HG02623 (cell line): Measurements from ENCODE around the gene NFE2L1.

Experiments
- ATAC-seq: cut with Tn5 transposase; IDR thresholded peaks from one replicate; pipeline ENCODE4 v1.9.1; 2021; ENCODE audit warnings: moderate library complexity; ENCODE audit not compliant: unreplicated experiment

NFE2L1 gene

DNA sequence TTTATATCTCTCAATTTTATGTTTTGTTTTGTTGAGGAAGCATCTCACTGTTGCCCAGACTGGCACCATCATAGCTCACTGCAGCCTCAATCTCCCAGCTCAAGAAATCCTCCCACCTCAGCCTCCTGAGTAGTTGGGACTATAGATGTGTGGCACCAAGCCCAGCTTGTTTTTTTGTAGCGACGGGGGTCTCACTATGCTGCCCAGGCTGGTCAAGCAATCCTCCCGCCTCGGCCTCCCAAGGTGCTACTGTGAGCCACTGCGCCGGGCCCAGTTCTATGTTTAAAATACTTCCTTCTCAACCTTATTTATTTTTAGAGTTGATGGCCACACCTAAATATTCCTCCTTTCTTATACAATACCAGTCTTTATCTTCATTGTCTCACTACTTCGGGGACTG is 1.9 kb upstream of the NFE2L1 start:
- ATAC-seq = no peak

DNA sequence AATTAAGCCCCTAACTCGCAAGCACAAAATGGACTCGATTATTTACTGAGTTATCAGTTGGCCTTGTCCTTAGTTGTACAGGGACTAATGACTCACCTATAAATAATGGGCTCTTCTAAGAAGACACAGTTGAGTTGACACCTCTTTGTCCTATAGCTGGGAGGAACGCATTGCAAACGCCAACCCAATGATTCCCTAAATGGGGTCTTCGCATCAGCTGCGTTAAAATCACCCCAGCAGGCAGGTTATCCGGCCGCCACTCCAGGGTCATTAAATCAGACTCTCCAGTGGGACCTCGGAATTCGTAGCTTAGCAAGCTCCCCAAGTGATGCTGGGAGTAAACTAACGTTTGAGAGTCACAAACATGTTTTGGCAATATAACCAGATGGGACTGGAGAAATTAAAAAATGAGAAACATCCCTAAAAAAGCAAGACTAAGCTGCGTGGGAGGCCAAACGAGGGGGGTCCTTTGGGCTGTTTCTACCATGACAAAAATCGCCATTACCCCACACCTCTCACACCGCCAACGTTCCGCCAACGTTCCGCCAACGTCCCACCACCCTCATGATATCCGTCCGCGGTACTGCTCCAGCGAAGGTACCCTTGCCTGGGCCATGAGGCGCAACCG is 932 bp upstream of the NFE2L1 start:
- ATAC-seq = no peak

DNA sequence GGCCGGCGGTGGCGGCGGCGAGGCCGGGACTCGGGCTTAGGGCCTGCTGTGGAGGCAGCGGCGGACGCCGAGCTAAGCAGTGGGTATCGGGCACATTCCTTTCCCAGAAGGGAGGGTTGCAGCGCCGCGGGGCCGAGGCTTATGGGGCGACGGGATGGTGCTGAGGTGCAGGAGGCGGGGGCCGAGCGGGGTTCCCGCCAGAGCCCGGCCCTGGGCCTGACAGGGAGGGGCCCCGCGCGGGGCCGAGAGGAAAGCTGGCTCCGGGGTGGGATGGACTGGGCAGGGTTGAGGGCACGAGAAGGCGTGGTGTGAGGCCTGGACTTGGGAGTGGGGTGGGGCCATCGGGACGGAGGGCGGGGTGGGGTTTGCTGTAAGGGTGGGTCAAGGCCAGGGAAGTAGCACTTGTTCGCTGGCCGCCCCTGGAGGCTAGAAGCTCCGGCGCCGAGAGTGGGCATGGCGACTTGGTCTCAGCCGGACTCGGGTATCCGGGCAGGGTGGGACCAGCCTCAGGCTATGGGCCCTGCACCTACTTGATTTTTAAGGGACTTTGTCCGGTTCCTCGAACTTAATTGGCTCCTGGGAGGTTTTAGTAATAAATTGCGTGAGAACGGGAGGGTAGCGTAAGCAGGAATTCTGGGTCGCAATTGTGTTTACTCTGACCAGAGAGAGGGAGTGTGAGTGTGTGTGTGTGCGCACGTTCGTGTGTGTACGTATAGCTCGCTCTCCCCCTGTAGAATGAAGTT is 396 bp downstream of the NFE2L1 start:
- peak; percentile 29 for ATAC-seq

DNA sequence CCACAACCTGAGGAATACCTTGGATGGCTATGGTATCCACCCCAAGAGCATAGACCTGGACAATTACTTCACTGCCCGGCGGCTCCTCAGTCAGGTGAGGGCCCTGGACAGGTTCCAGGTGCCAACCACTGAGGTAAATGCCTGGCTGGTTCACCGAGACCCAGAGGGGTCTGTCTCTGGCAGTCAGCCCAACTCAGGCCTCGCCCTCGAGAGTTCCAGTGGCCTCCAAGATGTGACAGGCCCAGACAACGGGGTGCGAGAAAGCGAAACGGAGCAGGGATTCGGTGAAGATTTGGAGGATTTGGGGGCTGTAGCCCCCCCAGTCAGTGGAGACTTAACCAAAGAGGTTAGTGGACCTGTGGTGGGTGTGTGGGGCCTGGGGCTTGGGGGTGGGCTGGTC is 3.1 kb downstream of the NFE2L1 start:
- ATAC-seq = no peak

DNA sequence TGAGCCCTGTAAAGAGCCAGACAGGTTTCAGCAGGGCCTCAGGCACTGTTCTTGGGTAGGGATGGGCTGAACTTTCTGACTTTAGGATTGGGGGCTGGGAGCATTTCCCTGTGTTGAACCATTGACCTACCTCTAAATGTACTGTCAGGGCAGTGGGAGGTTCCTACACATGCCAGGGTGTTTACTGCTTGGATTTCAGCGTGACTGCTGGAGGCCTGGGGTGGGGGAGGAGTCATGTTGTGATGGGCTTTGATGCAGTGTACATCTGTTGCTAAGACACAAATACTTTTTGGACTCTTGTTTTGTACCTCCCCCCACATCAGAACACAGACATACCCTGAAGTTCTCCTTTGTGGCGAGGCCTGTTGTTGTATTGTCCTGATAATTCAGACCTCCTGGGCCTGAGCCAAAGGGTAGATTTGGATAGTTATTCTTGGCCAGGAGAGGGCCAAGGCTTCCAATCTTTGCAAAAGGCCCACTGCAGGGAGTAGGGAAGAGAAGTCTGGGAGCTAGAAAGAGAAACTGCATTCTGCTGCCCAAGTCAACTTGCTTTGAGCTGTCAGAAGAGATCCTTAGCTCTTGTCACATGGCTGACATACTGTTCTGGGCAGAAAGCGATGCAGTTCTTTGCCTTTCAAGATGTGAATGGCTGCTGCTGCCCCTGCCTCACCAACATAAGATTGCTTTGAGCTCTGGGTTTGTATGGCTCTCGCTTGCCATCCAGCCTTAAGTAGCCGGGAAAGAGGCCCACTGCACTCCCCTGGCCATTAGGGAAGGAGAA is 3.7 kb downstream of the NFE2L1 start:
- no peak for ATAC-seq

DNA sequence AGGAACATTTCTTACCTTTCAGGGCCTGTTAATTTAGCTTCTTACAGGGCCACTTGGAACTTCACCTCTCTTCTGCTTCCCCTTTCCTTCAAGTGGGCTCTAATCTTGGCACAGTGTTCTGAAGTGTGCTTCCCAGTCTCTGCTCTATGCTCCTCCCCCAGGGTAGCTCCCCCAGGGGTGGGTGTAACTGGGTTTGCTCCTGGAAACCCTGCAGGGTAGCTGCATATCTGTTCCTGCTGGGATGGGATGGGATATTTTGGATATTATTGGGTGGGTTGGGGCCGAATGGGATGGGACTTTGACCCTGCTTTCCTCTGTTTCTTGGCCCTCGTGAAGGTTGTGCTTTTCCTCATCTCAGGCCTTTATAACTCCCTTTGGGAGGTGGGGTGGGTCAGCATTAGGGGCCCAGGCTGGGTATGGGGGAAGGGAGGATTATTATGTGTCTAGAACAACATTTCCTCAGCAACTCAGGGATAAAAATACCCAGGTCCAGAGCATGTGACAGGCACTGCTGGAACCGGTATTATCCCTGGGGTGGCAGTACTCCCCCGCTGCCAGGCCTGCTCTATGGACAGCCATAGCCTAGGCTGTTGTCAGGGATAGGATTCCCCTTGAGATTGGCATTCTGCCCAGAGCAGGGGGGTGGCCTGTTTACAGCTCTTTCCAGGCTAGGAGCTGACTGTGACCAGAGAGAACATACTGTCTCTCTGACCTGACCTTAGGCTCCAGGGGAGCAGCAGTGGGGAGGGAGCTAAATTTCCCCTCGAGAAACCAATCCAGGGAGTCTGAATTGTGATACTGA is 5.0 kb downstream of the NFE2L1 start:
- no peak for ATAC-seq

DNA sequence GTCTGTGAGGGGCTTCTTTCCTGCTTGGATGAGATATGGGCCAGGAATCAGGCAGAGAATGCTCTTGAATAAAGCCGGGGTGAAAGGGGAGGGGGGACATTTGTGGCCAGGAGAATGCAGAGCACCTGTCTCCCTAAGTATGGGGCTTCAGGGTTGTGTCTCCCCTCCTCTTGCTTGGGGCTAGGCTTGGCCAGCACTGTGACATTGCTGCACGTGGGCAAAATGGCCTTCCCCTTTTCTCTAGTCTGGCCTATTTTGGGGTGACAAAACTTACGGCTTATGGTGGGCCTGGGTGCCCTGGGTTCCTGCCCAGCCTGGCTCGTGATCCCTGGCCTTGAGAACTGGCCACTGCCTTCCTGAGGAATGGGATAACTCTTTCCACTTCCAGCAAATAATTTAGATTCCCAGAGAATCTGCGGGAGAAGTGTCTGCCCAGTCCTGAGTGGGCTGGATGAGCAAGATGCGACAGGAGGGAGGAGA is 5.6 kb downstream of the NFE2L1 start:
- no peak for ATAC-seq

DNA sequence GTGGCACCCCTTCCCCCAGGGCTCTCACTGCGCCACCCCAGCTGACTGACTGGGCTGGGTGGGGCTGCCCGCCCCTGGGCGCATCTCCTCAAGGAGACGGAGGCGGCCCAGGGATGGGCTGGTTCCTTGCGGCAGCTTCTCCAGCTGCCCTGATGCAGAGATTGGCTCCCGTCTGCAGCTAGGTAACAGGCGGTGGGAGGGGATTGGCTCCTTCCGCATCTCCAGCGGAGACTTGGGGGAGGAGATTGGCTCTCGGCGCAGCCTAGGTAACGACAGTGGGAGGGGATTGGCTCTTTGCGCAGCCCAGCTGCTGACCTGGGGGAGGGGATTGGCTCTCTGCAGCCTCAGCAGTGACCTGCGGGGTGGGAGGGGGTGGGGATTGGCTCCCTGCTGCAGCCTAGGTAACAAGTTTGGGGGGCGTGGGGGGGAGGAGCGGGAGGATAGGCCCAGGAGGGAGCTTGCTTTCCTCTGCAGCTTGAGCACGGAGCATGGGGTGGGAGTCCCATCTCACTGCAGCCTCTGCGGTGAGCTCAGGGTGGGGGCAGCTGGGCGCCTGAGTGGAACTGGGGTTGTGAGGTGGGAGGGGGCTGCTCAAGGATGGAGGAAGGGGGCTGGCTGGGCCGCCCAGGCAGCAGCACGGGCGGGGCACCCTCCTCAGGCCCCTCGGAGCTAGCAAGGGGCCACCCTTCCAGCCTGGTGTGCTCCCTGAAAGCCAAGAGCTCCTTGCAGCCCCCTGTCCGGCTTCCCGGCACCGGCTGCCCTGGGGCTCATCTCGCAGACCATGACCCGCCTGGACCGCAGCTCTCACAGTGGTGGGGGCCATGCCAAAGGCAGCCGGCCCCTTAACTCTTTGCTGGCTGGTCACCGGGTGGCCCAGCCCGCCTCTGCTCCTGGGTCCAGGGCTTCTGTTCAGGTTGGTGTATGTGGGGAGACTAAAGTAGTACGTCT is 6.4 kb downstream of the NFE2L1 start:
- no peak for ATAC-seq

DNA sequence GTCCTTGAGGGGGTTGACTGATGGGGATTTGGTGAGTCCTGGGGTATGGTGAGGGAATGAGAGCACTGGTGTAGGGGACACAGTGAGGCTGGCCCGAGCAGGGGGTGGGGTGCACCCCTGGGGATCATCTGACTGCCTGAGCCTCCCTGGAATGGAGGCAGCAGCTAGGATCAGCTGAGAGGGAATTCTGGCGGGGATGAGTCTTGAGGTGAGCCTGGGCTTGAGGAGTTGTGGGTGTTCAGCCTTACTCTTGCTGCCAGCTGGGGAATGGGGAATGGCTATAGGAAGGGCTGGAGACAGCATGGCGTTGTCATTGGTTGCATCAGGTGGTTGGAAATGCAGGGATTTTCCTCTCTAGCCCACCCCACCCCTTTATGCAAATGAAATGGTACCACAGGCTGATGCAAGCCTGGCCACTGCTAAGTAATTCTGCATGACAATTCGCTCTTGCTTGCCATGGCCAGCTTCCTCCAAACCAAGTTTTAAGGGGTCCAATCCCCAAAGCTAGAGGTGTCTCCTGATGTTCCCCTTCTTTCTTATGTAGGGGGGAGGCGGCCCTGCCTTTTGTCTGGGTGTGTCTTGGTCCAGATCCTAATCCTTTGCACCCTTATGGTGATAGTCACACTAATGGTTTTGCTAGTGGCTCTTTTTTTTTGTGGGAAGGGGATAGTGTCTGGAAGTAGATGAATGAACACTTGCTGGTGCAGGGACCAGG is 7.5 kb downstream of the NFE2L1 start:
- ATAC-seq = peak; percentile 49

DNA sequence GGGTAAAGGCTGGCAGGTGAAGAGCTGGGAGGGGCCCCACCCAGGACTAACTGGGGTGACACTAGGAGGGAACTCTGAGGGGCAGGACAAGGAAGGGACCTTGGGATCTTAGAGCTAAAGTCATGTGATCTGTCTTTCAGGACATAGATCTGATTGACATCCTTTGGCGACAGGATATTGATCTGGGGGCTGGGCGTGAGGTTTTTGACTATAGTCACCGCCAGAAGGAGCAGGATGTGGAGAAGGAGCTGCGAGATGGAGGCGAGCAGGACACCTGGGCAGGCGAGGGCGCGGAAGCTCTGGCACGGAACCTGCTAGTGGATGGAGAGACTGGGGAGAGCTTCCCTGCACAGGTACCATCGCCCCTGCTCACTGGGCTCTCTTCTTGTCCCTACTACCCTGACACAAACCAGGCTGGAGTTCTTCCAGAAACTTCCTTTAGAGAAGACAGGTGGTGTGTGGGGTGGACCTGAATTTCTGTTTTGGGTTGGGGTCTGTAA is 8.1 kb downstream of the NFE2L1 start:
- ATAC-seq = no peak

DNA sequence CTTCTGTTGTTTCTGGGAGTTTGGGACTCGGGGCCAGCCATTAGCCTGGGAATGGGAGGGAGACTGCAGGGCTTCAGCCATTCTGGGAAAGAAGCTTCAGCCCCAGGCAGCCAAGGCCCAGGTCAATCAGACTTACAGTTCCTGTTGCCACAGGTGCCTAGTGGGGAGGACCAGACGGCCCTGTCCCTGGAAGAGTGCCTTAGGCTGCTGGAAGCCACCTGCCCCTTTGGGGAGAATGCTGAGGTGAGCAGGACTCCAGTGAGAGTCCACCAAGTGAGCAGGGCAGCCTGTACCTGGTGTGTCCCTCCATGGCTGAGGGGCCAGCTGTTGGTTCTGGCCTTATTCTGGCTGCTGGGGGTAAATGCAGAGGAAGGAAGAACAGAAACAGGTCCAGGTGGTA is 8.7 kb downstream of the NFE2L1 start:
- ATAC-seq = no peak

DNA sequence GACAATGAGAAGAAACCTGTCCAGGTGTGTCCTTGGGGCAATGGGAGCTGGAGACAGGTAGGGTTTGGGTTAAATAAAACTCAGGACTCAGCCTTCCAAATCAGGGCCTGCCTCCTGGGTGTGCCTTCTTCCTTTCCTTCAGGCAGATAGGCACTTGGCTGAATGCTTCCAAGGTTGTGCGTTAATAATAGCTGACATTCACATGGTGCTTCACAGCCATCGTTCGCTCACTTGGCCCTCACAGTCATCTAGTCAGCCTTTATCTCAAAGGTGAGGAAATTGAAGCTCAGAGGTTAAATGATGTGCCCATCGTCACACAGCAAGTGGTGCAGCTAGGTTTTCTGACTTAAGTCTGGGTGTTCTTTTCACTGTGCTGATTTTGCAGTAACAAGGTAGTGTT is 9.5 kb downstream of the NFE2L1 start:
- no peak for ATAC-seq

DNA sequence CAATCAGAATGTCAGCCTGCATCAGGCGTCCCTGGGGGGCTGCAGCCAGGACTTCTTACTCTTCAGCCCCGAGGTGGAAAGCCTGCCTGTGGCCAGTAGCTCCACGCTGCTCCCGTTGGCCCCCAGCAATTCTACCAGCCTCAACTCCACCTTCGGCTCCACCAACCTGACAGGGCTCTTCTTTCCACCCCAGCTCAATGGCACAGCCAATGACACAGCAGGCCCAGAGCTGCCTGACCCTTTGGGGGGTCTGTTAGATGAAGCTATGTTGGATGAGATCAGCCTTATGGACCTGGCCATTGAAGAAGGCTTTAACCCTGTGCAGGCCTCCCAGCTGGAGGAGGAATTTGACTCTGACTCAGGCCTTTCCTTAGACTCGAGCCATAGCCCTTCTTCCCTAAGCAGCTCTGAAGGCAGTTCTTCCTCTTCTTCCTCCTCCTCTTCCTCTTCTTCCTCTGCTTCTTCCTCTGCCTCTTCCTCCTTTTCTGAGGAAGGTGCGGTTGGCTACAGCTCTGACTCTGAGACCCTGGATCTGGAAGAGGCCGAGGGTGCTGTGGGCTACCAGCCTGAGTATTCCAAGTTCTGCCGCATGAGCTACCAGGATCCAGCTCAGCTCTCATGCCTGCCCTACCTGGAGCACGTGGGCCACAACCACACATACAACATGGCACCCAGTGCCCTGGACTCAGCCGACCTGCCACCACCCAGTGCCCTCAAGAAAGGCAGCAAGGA is 10.4 kb downstream of the NFE2L1 start:
- no peak for ATAC-seq

DNA sequence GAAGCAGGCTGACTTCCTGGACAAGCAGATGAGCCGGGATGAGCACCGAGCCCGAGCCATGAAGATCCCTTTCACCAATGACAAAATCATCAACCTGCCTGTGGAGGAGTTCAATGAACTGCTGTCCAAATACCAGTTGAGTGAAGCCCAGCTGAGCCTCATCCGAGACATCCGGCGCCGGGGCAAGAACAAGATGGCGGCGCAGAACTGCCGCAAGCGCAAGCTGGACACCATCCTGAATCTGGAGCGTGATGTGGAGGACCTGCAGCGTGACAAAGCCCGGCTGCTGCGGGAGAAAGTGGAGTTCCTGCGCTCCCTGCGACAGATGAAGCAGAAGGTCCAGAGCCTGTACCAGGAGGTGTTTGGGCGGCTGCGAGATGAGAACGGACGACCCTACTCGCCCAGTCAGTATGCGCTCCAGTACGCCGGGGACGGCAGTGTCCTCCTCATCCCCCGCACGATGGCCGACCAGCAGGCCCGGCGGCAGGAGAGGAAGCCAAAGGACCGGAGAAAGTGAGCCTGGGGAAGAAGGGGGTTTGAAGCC is 11.0 kb downstream of the NFE2L1 start:
- no peak for ATAC-seq

DNA sequence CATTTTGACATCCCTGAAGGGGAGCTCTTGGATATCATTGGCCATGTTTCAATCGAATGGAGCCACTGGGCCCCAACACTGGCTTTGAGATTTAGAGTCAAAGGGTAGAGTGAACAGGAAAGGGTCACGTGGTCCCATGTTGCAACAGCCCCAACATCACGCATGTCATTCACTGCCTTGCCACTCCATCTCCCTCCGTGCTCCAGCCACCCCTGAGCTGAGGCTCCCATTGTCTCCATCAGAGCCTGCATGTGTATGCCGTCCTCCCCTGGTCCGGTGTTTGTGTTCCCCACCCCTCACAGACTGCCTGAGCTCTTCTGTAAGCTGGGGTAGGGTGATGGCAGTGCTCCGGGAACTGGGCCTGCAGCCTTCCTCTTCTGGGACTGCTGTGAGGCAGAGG is 12.1 kb downstream of the NFE2L1 start:
- no peak for ATAC-seq

DNA sequence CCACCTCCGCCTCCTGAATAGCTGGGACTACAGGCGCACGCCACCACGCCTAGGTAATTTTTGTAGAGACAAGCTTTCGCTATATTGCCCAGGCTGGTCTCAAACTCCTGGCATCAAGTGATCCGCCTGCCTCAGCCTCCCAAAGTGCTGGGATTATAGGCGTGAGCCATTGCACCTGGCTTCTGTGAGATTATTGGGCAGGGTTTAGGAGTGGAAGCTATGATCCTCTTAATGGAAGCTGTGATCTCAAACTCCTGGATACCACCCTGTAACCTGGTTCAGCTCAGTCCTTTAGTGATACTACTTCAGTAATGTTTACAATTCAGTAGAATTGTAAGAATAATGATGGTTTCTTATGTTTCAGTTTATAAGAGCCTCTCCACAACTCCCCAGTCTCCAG is 14.1 kb downstream of the NFE2L1 start:
- no peak for ATAC-seq

DNA sequence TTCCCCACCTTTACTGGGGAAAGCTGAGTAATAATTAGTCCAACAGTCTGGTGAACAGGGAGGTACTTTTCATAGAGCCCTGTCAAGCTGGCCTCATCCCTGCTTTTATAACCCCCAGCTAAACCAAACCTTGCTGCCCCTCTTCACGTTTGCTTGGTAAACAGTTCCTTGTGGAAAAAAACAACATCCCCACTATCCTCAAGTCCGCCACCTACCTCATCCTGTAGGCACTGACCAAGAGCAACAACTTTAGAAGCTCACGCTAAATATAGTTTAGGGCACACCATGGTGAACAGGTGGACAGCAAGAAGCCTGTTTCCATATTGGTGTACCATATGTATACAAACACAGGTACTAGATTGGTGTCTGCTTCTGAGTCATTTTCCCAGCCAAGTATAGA is 16.5 kb downstream of the NFE2L1 start:
- ATAC-seq = no peak

DNA sequence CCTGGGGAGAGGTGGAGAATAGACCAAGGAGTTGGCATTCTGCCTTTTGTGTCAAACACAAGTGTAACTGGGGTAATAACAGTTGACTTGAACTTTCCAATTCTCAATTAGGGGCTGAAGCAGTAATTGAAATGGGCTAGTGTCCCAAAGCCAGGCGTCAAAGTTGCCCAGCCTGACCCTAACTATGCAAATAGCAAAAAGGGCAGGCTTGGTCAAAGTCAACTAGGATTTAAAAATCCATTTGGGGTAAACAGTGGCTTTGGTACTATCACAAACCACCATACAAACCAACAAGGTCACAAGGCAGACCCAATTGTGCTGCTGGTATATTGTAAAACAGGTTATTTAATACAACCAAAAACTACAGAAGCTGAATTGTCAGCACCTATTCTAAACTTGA is 18.0 kb downstream of the NFE2L1 start:
- ATAC-seq = no peak
